Tibial artery (tissue), 4 donors: ENCODE measurements around the gene DDHD1.

ENCODE experiments used
- DNase-seq, 2 donors: peaks; one replicate each; pipeline ENCODE4 v3.0.0-alpha.2; 2019
- H3K27ac ChIP-seq, 2 donors: fragments of 200-600 bp; sonication (generic) in 1 of 2; 1 replicate in 1 of 2; 2 replicates in 1 of 2; pipeline ENCODE4 v1.5.1; 2018 to 2019; ENCODE audit warnings: mild to moderate bottlenecking in 1 of 2
- H3K27me3 ChIP-seq, 2 donors: fragments of 200-600 bp; sonication (generic) in 1 of 2; one replicate each; pipeline versions ENCODE4 v1.5.1 to v1.6.0; 2016 to 2019
- H3K36me3 ChIP-seq, 3 donors: fragments of 200-600 bp; sonication (generic) in 2 of 3; one replicate each; pipeline ENCODE4 v1.5.1; 2016 to 2019; ENCODE audit warnings: mild to moderate bottlenecking in 2 of 3
- H3K4me1 ChIP-seq, 4 donors: fragments of 200-600 bp; sonication (generic) in 2 of 4; 1 replicate in 3 of 4; 2 replicates in 1 of 4; pipeline ENCODE4 v1.5.1; 2016 to 2019
- H3K4me3 ChIP-seq, 2 donors: fragments of 200-600 bp; sonication (generic) in 1 of 2; 1 replicate in 1 of 2; 2 replicates in 1 of 2; pipeline ENCODE4 v1.5.1; 2018 to 2019; ENCODE audit warnings: mild to moderate bottlenecking in 2 of 2
- H3K9me3 ChIP-seq, 3 donors: fragments of 200-600 bp; sonication (generic) in 1 of 3; one replicate each; pipeline ENCODE4 v1.5.1; 2016 to 2019
- intact Hi-C: fragments of 100-400 bp; cut with DNase I; formaldehyde crosslinking; loops from one replicate; pipeline ENCODE4 v1.15.0; 2023; ENCODE audit warnings: low total_unique reads
- TF ChIP-seq, protein P1 (sequence below), 2 experiments: fragments of 200-600 bp in 1 of 2; fragments of 450-650 bp in 1 of 2; IDR thresholded peaks; one replicate each; pipeline ENCODE4 v1.5.1; 2017 to 2019; ENCODE audit warnings: antibody characterized with exemption in 2 of 2, mild to moderate bottlenecking in 1 of 2, moderate library complexity in 1 of 2

Gene DDHD1

DNA sequence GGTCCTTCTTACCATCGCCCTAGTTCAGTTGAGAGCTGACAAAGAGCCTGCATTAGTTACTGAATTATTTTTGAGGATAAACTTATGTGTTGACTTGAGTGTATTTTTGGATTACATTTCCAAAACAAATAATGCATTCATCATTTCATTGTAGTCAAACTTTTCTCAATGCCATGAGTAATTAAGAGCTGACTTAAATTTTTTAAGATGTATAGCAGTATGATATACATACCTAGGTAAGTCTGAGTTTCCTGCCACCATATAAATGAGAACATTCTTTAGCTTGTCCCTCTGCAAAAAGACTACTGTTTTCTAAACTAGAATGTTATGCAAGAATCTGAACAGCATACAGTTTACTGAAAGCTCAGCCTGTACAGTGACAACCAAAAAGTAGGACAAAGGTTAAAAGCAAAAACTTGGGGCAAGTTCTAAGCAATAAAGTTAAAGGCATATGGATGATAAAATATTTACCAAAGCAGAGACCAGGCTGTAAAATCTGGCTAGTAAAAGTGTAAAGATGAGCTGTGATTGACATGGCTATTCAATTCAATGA is 120.2 kb downstream of the DDHD1 start:
- peaks cover 0 to 42% (median 17%) of the 10 kb centered on the region in 4 donors for H3K4me1 ChIP-seq
- no peaks in the 10 kb centered on the region for H3K9me3 ChIP-seq
- H3K36me3 ChIP-seq, result peaks cover 0 to 5% (median 0%) of the 10 kb centered on the region in 3 donors
- TF ChIP-seq, protein P1, sequence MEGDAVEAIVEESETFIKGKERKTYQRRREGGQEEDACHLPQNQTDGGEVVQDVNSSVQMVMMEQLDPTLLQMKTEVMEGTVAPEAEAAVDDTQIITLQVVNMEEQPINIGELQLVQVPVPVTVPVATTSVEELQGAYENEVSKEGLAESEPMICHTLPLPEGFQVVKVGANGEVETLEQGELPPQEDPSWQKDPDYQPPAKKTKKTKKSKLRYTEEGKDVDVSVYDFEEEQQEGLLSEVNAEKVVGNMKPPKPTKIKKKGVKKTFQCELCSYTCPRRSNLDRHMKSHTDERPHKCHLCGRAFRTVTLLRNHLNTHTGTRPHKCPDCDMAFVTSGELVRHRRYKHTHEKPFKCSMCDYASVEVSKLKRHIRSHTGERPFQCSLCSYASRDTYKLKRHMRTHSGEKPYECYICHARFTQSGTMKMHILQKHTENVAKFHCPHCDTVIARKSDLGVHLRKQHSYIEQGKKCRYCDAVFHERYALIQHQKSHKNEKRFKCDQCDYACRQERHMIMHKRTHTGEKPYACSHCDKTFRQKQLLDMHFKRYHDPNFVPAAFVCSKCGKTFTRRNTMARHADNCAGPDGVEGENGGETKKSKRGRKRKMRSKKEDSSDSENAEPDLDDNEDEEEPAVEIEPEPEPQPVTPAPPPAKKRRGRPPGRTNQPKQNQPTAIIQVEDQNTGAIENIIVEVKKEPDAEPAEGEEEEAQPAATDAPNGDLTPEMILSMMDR (IDR thresholded peaks at IDR 0.05), result no peak
- H3K27me3 ChIP-seq, result no peaks in the 10 kb centered on the region
- intact Hi-C loops, result no loop called here
- peak overlapping the region in 1 of 2 donors; percentile 6 for H3K27ac ChIP-seq
- H3K4me3 ChIP-seq, result no peak overlapping the region
- DNase-seq, result no peak

DNA sequence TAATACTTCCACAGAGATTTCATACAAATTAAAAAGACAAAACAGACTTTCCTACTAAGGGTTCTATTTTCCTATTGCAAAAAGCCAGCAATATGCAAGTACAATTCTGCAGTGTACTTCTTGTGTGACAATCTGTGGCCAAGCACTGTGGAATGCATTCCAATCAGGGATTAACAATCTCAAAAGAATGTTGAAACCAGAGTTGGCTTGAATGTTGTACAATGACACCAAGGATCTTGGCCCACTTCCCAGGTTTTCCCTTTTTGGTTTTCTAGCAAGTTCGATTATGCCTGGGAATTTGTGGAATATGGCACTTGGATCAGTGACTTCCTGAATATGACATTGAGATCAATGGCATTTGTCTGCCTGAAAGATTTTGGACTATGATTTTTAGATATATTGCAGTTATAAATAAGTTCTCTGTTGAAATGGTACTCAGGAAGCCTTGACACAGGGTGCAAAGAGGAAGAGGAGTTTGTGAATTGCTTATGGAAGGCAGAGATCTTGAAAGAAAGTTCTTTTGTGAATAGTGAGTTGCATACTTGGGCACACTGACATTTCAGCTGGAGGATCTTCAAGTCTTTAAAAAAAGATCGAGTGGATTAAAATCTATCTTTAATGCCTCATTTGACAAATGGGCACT is 120.8 kb downstream of the DDHD1 start:
- no peaks in the 10 kb centered on the region for H3K36me3 ChIP-seq
- TF ChIP-seq, protein P1 (IDR thresholded peaks at IDR 0.05), result no peak
- H3K27ac ChIP-seq, result peak overlapping the region in 1 of 2 donors; percentile 6
- H3K27me3 ChIP-seq, result no peaks in the 10 kb centered on the region
- peaks cover 0 to 42% (median 17%) of the 10 kb centered on the region in 4 donors for H3K4me1 ChIP-seq
- H3K9me3 ChIP-seq, result no peaks in the 10 kb centered on the region
- intact Hi-C loops, result no loop called here
- no peak for DNase-seq
- H3K4me3 ChIP-seq, result no peak overlapping the region

DNA sequence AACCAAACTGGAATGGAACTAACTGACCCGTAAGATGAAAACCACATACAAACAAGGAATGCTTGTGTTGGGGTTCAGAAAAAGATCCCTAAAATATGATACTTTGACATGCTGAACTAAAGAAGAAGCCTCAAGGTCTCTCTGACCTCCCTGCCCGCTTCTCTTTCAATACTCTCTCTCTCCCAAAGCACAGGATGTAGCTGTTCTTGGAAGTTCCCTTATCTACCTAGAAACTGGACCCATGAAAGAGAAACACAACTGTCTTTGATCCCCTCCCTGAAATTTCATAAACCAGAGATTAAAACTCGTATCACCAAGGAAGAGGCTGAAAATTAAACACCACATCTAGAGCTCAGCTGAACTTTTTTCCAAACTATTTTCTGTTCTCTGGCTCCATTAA is 125.6 kb downstream of the DDHD1 start:
- no peak overlapping the region for H3K4me3 ChIP-seq
- no peak for DNase-seq
- intact Hi-C loops, result no loop called here
- H3K27me3 ChIP-seq, result no peaks in the 10 kb centered on the region
- peaks cover 0 to 14% (median 6%) of the 10 kb centered on the region in 4 donors for H3K4me1 ChIP-seq
- no peaks in the 10 kb centered on the region for H3K9me3 ChIP-seq
- TF ChIP-seq, protein P1 (IDR thresholded peaks at IDR 0.05), result no peak
- H3K27ac ChIP-seq, result no peak overlapping the region
- no peaks in the 10 kb centered on the region for H3K36me3 ChIP-seq

DNA sequence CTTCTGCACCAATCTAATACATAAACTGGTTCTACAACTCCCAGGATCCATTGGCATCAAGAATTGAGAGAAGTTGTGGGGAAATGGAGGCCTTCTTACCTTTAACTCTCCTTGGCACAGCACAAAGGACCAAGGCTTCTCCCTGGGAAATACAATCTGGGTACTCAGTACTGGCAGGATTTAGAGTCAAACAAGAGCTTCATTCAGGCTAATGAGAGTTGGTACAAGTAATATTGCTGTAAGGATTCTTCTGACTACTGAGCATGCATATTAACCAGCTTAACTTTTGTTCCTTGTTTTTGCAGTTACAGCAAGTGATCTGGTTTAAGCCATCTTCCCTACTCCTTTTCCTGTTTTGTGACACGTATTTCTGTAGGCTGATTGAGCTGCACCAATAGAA is 126.1 kb downstream of the DDHD1 start:
- no peak for DNase-seq
- Histone ChIP-seq H3K4me3 (no peak overlapping the region), H3K27ac (no peak overlapping the region), H3K36me3 (no peaks in the 10 kb centered on the region), H3K9me3 (no peaks in the 10 kb centered on the region), H3K4me1 (peaks cover 0 to 9% (median 3%) of the 10 kb centered on the region in 4 donors), H3K27me3 (no peaks in the 10 kb centered on the region)
- intact Hi-C loops, result no loop called here
- TF ChIP-seq, protein P1 (IDR thresholded peaks at IDR 0.05), result no peak

DNA sequence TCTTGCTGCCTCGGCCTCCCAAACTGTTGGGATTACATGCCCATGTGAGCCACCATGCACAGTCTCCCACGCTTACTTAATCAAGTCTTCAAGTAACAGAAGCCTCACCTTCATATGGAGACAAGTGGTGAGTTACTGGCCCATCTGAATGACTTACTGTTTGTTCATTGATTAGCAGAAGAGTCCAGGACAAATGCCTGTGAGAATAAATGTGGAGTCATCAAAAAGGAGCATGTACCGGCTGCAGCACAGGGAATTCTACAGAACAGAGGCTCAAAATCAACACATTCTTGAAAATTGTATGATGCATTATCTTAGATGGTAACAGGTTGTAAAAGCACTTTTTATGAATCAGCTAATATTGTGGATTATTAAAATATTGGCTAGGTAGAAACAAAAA is 129.8 kb downstream of the DDHD1 start:
- intact Hi-C loops, result no loop called here
- TF ChIP-seq, protein P1 (IDR thresholded peaks at IDR 0.05), result no peak
- Histone ChIP-seq H3K27ac (no peak overlapping the region), H3K4me3 (no peak overlapping the region), H3K27me3 (no peaks in the 10 kb centered on the region), H3K9me3 (no peaks in the 10 kb centered on the region), H3K4me1 (peaks cover 0 to 7% (median 0%) of the 10 kb centered on the region in 4 donors), H3K36me3 (no peaks in the 10 kb centered on the region)
- DNase-seq, result no peak
